HEK293 (cell line): Measurements from ENCODE around the gene ARSB.

Experiments used
- CTCF ChIA-PET: fragments of 350-600 bp; formaldehyde crosslinking; extraction: SDS; loops from one replicate; lab custom pipeline; 2021; ENCODE audit warnings: antibody characterized with exemption; lab: Yijun Ruan, JAX
- POLR2A ChIA-PET: fragments of 300-600 bp; formaldehyde crosslinking; extraction: SDS; loops from one replicate; lab custom pipeline; 2020; ENCODE audit warnings: antibody characterized with exemption, inconsistent platforms; lab: Yijun Ruan, JAX
- H3K27ac ChIP-seq: fragments of 200-500 bp; sonication (Bioruptor generic); 2 replicates; pipeline ENCODE4 v1.5.1; 2014; ENCODE audit warnings: low read depth, low read length, control low read depth, inconsistent platforms; ENCODE audit errors: extremely low read depth
- H3K36me3 ChIP-seq, 2 experiments: fragments of 200-500 bp in 1 of 2; sonication (Bioruptor generic) in 1 of 2; 1 replicate in 1 of 2; 2 replicates in 1 of 2; pipeline ENCODE4 v1.5.1; 2014 to 2017; ENCODE audit warnings: inconsistent platforms in 2 of 2, low read length in 2 of 2; ENCODE audit not compliant: control insufficient read depth in 2 of 2, insufficient read depth in 1 of 2
- H3K4me1 ChIP-seq: fragments of 200-500 bp; sonication (Bioruptor generic); 2 replicates; pipeline ENCODE4 v1.5.1; 2014; ENCODE audit warnings: mild to moderate bottlenecking, low read length, inconsistent platforms; ENCODE audit not compliant: control insufficient read depth, insufficient read depth
- H3K4me3 ChIP-seq: 2 replicates; pipeline ENCODE4 v1.5.1; 2011; ENCODE audit warnings: low read depth, mild to moderate bottlenecking, control low read depth, low read length, moderate library complexity
- H3K9me3 ChIP-seq: fragments of 200-500 bp; sonication (Bioruptor generic); 2 replicates; pipeline ENCODE4 v1.5.1; 2014; ENCODE audit warnings: low read depth, low read length, inconsistent platforms; ENCODE audit not compliant: control insufficient read depth, insufficient read depth
- BCL11A ChIP-seq: fragments of 450-650 bp; formaldehyde crosslinking; IDR thresholded peaks from 2 replicates; pipeline ENCODE4 v1.5.1; 2016; ENCODE audit warnings: low read depth, missing biosample characterization, missing genetic modification characterization
- EGR2 ChIP-seq: fragments of 450-650 bp; formaldehyde crosslinking; IDR thresholded peaks from 2 replicates; pipeline ENCODE4 v1.5.1; 2016; ENCODE audit warnings: low read depth, missing biosample characterization, missing genetic modification characterization
- KLF16 ChIP-seq: fragments of 450-650 bp; formaldehyde crosslinking; IDR thresholded peaks from 2 replicates; pipeline ENCODE4 v1.5.1; 2017; ENCODE audit warnings: missing biosample characterization, missing genetic modification characterization
- TSHZ1 ChIP-seq: fragments of 450-650 bp; formaldehyde crosslinking; IDR thresholded peaks from 2 replicates; pipeline ENCODE4 v1.5.1; 2016; ENCODE audit warnings: missing biosample characterization, missing genetic modification characterization, borderline replicate concordance
- ZBTB11 ChIP-seq: fragments of 450-650 bp; formaldehyde crosslinking; conservative IDR thresholded peaks from 2 replicates; pipeline ENCODE4 v1.5.1; 2016; ENCODE audit warnings: low read depth, missing biosample characterization, missing genetic modification characterization
- ZFHX2 ChIP-seq: fragments of 450-650 bp; formaldehyde crosslinking; conservative IDR thresholded peaks from 2 replicates; pipeline ENCODE4 v1.5.1; 2016; ENCODE audit warnings: missing biosample characterization, missing genetic modification characterization
- ZNF112 ChIP-seq: fragments of 450-650 bp; formaldehyde crosslinking; IDR thresholded peaks from 2 replicates; pipeline ENCODE4 v1.5.0; 2017; ENCODE audit warnings: missing biosample characterization, missing genetic modification characterization
- ZNF133 ChIP-seq: fragments of 450-650 bp; formaldehyde crosslinking; IDR thresholded peaks from 2 replicates; pipeline ENCODE4 v1.5.1; 2016; ENCODE audit warnings: missing biosample characterization, missing genetic modification characterization
- ZNF175 ChIP-seq: fragments of 450-650 bp; formaldehyde crosslinking; IDR thresholded peaks from 2 replicates; pipeline ENCODE4 v1.5.1; 2016; ENCODE audit warnings: missing biosample characterization, missing genetic modification characterization
- ZNF266 ChIP-seq: fragments of 450-650 bp; formaldehyde crosslinking; IDR thresholded peaks from 2 replicates; pipeline ENCODE4 v1.5.1; 2016; ENCODE audit warnings: missing biosample characterization, missing genetic modification characterization, low read depth
- ZNF280C ChIP-seq: fragments of 450-650 bp; formaldehyde crosslinking; IDR thresholded peaks from 2 replicates; pipeline ENCODE4 v1.5.1; 2016; ENCODE audit warnings: missing biosample characterization, missing genetic modification characterization
- ZNF311 ChIP-seq: fragments of 450-650 bp; formaldehyde crosslinking; IDR thresholded peaks from 2 replicates; pipeline ENCODE4 v1.5.1; 2017; ENCODE audit warnings: missing biosample characterization, missing genetic modification characterization, borderline replicate concordance
- ZNF404 ChIP-seq: fragments of 450-650 bp; formaldehyde crosslinking; IDR thresholded peaks from 2 replicates; pipeline ENCODE4 v1.5.1; 2017; ENCODE audit warnings: missing biosample characterization, missing genetic modification characterization
- ZNF560 ChIP-seq: fragments of 450-650 bp; formaldehyde crosslinking; IDR thresholded peaks from 2 replicates; pipeline ENCODE4 v1.5.1; 2017; ENCODE audit warnings: missing biosample characterization, missing genetic modification characterization, borderline replicate concordance
- ZNF639 ChIP-seq: fragments of 450-650 bp; formaldehyde crosslinking; IDR thresholded peaks from 2 replicates; pipeline ENCODE4 v1.5.1; 2016; ENCODE audit warnings: missing biosample characterization, missing genetic modification characterization
- ZNF704 ChIP-seq: fragments of 450-650 bp; formaldehyde crosslinking; IDR thresholded peaks from 2 replicates; pipeline ENCODE4 v1.5.1; 2016; ENCODE audit warnings: missing biosample characterization, missing genetic modification characterization
- ZNF747 ChIP-seq: fragments of 450-650 bp; formaldehyde crosslinking; IDR thresholded peaks from 2 replicates; pipeline ENCODE4 v1.5.1; 2016; ENCODE audit warnings: missing biosample characterization, missing genetic modification characterization
- ZNF830 ChIP-seq: fragments of 450-650 bp; IDR thresholded peaks from 2 replicates; pipeline ENCODE4 v1.5.0; 2018; ENCODE audit warnings: missing biosample characterization, missing genetic modification characterization, low read depth, mild to moderate bottlenecking, moderate library complexity

The ARSB gene

GRCh38 chr5:78756858-78757257 is 228.3 kb downstream of the ARSB start (continued):
- TF ChIP-seq ZNF704 (tag by site-specific recombination): no peak
- no peak for TF ChIP-seq KLF16 (tag by site-specific recombination)
- TF ChIP-seq ZNF747: no peak
- TF ChIP-seq, all 188 proteins: peak for 0

GRCh38 chr5:78755822-78756429 is 229.2 kb downstream of the ARSB start:
- no peak for TF ChIP-seq ZBTB11 (tag by site-specific recombination)
- peak; percentile 76 for TF ChIP-seq ZFHX2 (tag by site-specific recombination)
- TF ChIP-seq EGR2 (tag by site-specific recombination): peak; percentile 40; the same call in 1 of the 2 replicates
- Histone ChIP-seq H3K27ac (no peak overlapping the region), H3K4me3 (no peak overlapping the region), H3K9me3 (no peaks in the 10 kb centered on the region), H3K4me1 (peaks cover 6% of the 10 kb centered on the region; the same call in 1 of the 2 replicates), H3K36me3 (no peaks in the 10 kb centered on the region)
- CTCF ChIA-PET: no interaction called here
- POLR2A ChIA-PET: interaction anchor here (1.0 kb wide), 1 partner anchor 10 kb away, joined by 3 read pairs; no protein-coding TSS in a partner anchor

GRCh38 chr5:78754655-78755054 is 230.5 kb downstream of the ARSB start:
- Histone ChIP-seq H3K9me3 (no peaks in the 10 kb centered on the region), H3K36me3 (no peaks in the 10 kb centered on the region), H3K4me3 (no peak overlapping the region), H3K27ac (no peak overlapping the region), H3K4me1 (peaks cover 6% of the 10 kb centered on the region; the same call in 1 of the 2 replicates)
- POLR2A ChIA-PET: no interaction called here
- CTCF ChIA-PET: interaction anchor here (0.6 kb wide), 2 partner anchors 10 to 136 kb away, joined by 3 read pairs; no protein-coding TSS in a partner anchor
- no peak for TF ChIP-seq ZNF830 (tag by site-specific recombination)
- TF ChIP-seq ZNF112 (tag by site-specific recombination): no peak
- no peak for TF ChIP-seq ZNF639 (tag by site-specific recombination)
- TF ChIP-seq ZNF266: no peak
- no peak for TF ChIP-seq BCL11A (tag by site-specific recombination)
- no peak for TF ChIP-seq ZNF133
- no peak for TF ChIP-seq ZNF311
- TF ChIP-seq ZNF280C (tag by site-specific recombination): no peak
- no peak for TF ChIP-seq TSHZ1
- TF ChIP-seq ZNF560: no peak
- no peak for TF ChIP-seq ZNF747
- no peak for TF ChIP-seq ZNF175 (tag by site-specific recombination)
- no peak for TF ChIP-seq ZNF404 (tag by site-specific recombination)
